GM10248 (cell line): ENCODE measurements around the gene RASGRP1.
"Not testable (repeated sequence)": the region's sequence is repeated elsewhere in the genome, so short reads cannot be mapped to it uniquely, and the experiment has no call there.

Source experiments
- CTCF ChIA-PET: fragments of 300-600 bp; sonication (Branson Sonifier 250); formaldehyde crosslinking; extraction: SDS; loops from one replicate; lab custom pipeline; 2021; ENCODE audit warnings: antibody characterized with exemption; lab: Yijun Ruan, JAX
- POLR2A ChIA-PET: fragments of 350-650 bp; sonication (Branson Sonifier 250); formaldehyde crosslinking; extraction: SDS; loops from one replicate; lab custom pipeline; 2020; ENCODE audit warnings: antibody characterized with exemption; lab: Yijun Ruan, JAX
- DNase-seq: peaks from one replicate; pipeline ENCODE4 v3.0.0; 2012; ENCODE audit errors: extremely low spot score
- CTCF ChIP-seq: IDR thresholded peaks from 2 replicates; pipeline ENCODE4 v1.5.1; 2012; ENCODE audit warnings: mild to moderate bottlenecking, low read depth; ENCODE audit errors: extremely low read depth, missing control alignments, control extremely low read depth

The RASGRP1 gene

GRCh38 chr15:38598749-38599148 is 34.1 kb upstream of the RASGRP1 start:
- POLR2A ChIA-PET, result no interaction called here

GRCh38 chr15:38597219-38597800 is 32.7 kb upstream of the RASGRP1 start:
- POLR2A ChIA-PET, result no interaction called here
- TF ChIP-seq CTCF, result no peak
- DNase-seq, result no peak
- CTCF ChIA-PET, result interaction anchor here (1.5 kb wide), 1 partner anchor 16 kb away, joined by 4 read pairs; no protein-coding TSS in a partner anchor

More at GRCh38 chr15:38598749-38599148, 34.1 kb upstream of the RASGRP1 start:
- no peak for TF ChIP-seq CTCF
- DNase-seq, result no peak
- CTCF ChIA-PET, result interaction anchor here (1.0 to 3.6 kb wide), 8 partner anchors 9 to 100 kb away, joined by 3 to 14 read pairs (median 4); no protein-coding TSS in a partner anchor

GRCh38 chr15:38593524-38593923 is 28.9 kb upstream of the RASGRP1 start:
- ChIA-PET CTCF (no interaction called here), POLR2A (no interaction called here)
- TF ChIP-seq CTCF, result no peak
- no peak for DNase-seq

- no peak for DNase-seq
- CTCF ChIA-PET, result interaction anchor here (1.4 to 3.3 kb wide), 2 partner anchors 23 to 25 kb away, joined by 3 to 9 read pairs; partner anchors contain the start of gene RASGRP1
- POLR2A ChIA-PET, result no interaction called here
- TF ChIP-seq CTCF, result no peak
These were observed 24.9 kb upstream of the RASGRP1 start for GRCh38 chr15:38589502-38589901.

- ChIA-PET CTCF (interaction anchor here (0.9 to 3.3 kb wide), 6 partner anchors 8 to 111 kb away, joined by 3 to 9 read pairs (median 3); partner anchors contain the start of gene RASGRP1), POLR2A (no interaction called here)
- no peak for TF ChIP-seq CTCF
- DNase-seq, result no peak
These were observed 24.1 kb upstream of the RASGRP1 start for GRCh38 chr15:38588672-38589071.

- ChIA-PET POLR2A (no interaction called here), CTCF (interaction anchor here (1.1 to 3.3 kb wide), 5 partner anchors 11 to 104 kb away, joined by 3 to 9 read pairs (median 3); partner anchors contain the start of gene RASGRP1)
- TF ChIP-seq CTCF, result no peak
- DNase-seq, result no peak
These were observed 22.6 kb upstream of the RASGRP1 start for GRCh38 chr15:38587214-38587613.

GRCh38 chr15:38586005-38586404 is 21.4 kb upstream of the RASGRP1 start:
- CTCF ChIA-PET, result interaction anchor here (1.3 to 1.8 kb wide), 2 partner anchors 12 to 13 kb away, joined by 3 to 5 read pairs; no protein-coding TSS in a partner anchor
- POLR2A ChIA-PET, DNase-seq: not testable (repeated sequence)
